Neural cell (in vitro differentiated cells): ENCODE data around the gene NOD1. TPM values are rescaled to one million over a fixed set of nuclear protein-coding genes. Genes with fewer than 3 reads are reported as not detected.

ENCODE experiments used
- H2AFZ ChIP-seq: fragments of 200-600, 300-800 bp; sonication (generic), shearing (Covaris generic); 2 replicates; pipeline ENCODE4 v1.6.0; 2014; ENCODE audit warnings: low read depth, mild to moderate bottlenecking, antibody characterized with exemption, low read length, moderate library complexity
- H3F3A ChIP-seq: fragments of 200-600 bp; shearing (Covaris generic); 2 replicates; pipeline ENCODE4 v1.6.1; 2016; ENCODE audit warnings: mild to moderate bottlenecking, moderate library complexity, mixed read lengths, antibody characterized with exemption, low read length; ENCODE audit not compliant: insufficient read depth, poor library complexity, severe bottlenecking
- H3K27ac ChIP-seq: fragments of 200-600, 300-800 bp; sonication (generic), shearing (Covaris generic); 2 replicates; pipeline ENCODE4 v1.5.1; 2014; ENCODE audit warnings: mild to moderate bottlenecking, low read length, moderate library complexity
- H3K27me3 ChIP-seq: fragments of 300-800, 200-600 bp; sonication (generic), shearing (Covaris generic); 2 replicates; pipeline ENCODE4 v1.6.0; 2014; ENCODE audit warnings: mild to moderate bottlenecking, low read depth, low read length, moderate library complexity; ENCODE audit not compliant: insufficient read depth
- H3K36me3 ChIP-seq: fragments of 300-800, 200-600 bp; sonication (generic), shearing (Covaris generic); 2 replicates; pipeline ENCODE4 v1.5.1; 2014; ENCODE audit warnings: mild to moderate bottlenecking, antibody characterized with exemption, low read length, moderate library complexity; ENCODE audit not compliant: insufficient read depth
- H3K4me2 ChIP-seq: fragments of 300-800, 200-600 bp; sonication (generic), shearing (Covaris generic); 2 replicates; pipeline ENCODE4 v1.6.0; 2014; ENCODE audit warnings: mild to moderate bottlenecking, low read length
- H3K4me3 ChIP-seq: fragments of 300-800, 200-600 bp; sonication (generic), shearing (Covaris generic); 2 replicates; pipeline ENCODE4 v1.5.1; 2014; ENCODE audit warnings: mild to moderate bottlenecking, low read length, moderate library complexity
- H3K79me2 ChIP-seq: fragments of 200-600 bp; shearing (Covaris generic); replicated peaks from 2 replicates; pipeline ENCODE4 v1.6.0; 2014; ENCODE audit warnings: mild to moderate bottlenecking, low read length, moderate library complexity; ENCODE audit not compliant: insufficient read depth
- H3K9ac ChIP-seq: fragments of 300-800, 200-600 bp; sonication (generic), shearing (Covaris generic); 2 replicates; pipeline ENCODE4 v1.6.1; 2016; ENCODE audit warnings: mild to moderate bottlenecking, low read length, mixed read lengths
- H3K9me2 ChIP-seq: fragments of 200-600 bp; shearing (Covaris generic); 2 replicates; pipeline ENCODE4 v1.6.1; 2016; ENCODE audit warnings: mild to moderate bottlenecking, low read length, mixed read lengths; ENCODE audit not compliant: insufficient read depth
- H3K9me3 ChIP-seq: fragments of 200-600, 300-800 bp; sonication (generic), shearing (Covaris generic); 2 replicates; pipeline ENCODE4 v1.6.1; 2016; ENCODE audit warnings: mild to moderate bottlenecking, mixed run types, low read length, moderate library complexity, mixed read lengths
- H4K20me1 ChIP-seq: fragments of 200-600 bp; shearing (Covaris generic); 2 replicates; pipeline ENCODE4 v1.6.1; 2016; ENCODE audit warnings: mild to moderate bottlenecking, mixed run types; ENCODE audit not compliant: insufficient read depth
- CTCF ChIP-seq: fragments of 450-650 bp; IDR thresholded peaks from 2 replicates; pipeline ENCODE4 v1.5.1; 2014; ENCODE audit warnings: antibody characterized with exemption, mild to moderate bottlenecking, moderate library complexity; ENCODE audit not compliant: poor library complexity, severe bottlenecking
- EP300 ChIP-seq: fragments of 450-650 bp; conservative IDR thresholded peaks from 2 replicates; pipeline ENCODE4 v1.6.1; 2014; ENCODE audit warnings: antibody characterized with exemption, mild to moderate bottlenecking, moderate library complexity; ENCODE audit not compliant: poor library complexity, severe bottlenecking
- EZH2 ChIP-seq: fragments of 200-600, 300-800 bp; shearing (Covaris generic), sonication (generic); IDR thresholded peaks from 2 replicates; pipeline ENCODE4 v1.6.1; 2014; ENCODE audit warnings: antibody characterized with exemption, low read length, borderline replicate concordance, mild to moderate bottlenecking; ENCODE audit not compliant: insufficient read depth, poor library complexity, severe bottlenecking
- MXI1 ChIP-seq: fragments of 450-650 bp; conservative IDR thresholded peaks from 2 replicates; pipeline ENCODE4 v1.6.1; 2014; ENCODE audit warnings: antibody characterized with exemption, mild to moderate bottlenecking; ENCODE audit not compliant: poor library complexity, severe bottlenecking
- RAD21 ChIP-seq: fragments of 450-650 bp; conservative IDR thresholded peaks from 2 replicates; pipeline ENCODE4 v1.6.1; 2014; ENCODE audit warnings: antibody characterized with exemption, mild to moderate bottlenecking, moderate library complexity
- REST ChIP-seq: IDR thresholded peaks from 2 replicates; pipeline ENCODE4 v1.6.1; 2012; ENCODE audit warnings: borderline replicate concordance
- SMC3 ChIP-seq: fragments of 450-650 bp; conservative IDR thresholded peaks from 2 replicates; pipeline ENCODE4 v1.6.1; 2014; ENCODE audit warnings: antibody characterized with exemption, mild to moderate bottlenecking, moderate library complexity; ENCODE audit not compliant: poor library complexity
- TAF1 ChIP-seq: IDR thresholded peaks from 2 replicates; pipeline ENCODE4 v1.6.1; 2012; ENCODE audit warnings: low read depth
- polyA plus RNA-seq: library from polyadenylated mRNA; depleted of rRNA; stranded (reverse); fragments of >200 nt; gene quantifications from 2 replicates; pipeline ENCODE4 v1.2.3, GENCODE V29; 2014

NOD1 gene
- polyA plus RNA-seq, 1 donor from 2014 or later: 0.43 TPM

- Histone ChIP-seq H3K9me3 (no peaks in the 10 kb centered on the region), H3K27ac (no peak overlapping the region), H3K27me3 (no peaks in the 10 kb centered on the region), H3K9ac (no peak overlapping the region), H3K79me2 (no peaks in the 10 kb centered on the region), H3K4me2 (no peak overlapping the region), H3F3A (no peaks in the 10 kb centered on the region), H3K36me3 (no peaks in the 10 kb centered on the region), H3K9me2 (no peaks in the 10 kb centered on the region), H4K20me1 (no peaks in the 10 kb centered on the region), H3K4me3 (no peak overlapping the region), H2AFZ (no peak overlapping the region)
- TF ChIP-seq CTCF (no peak), REST (no peak), TAF1 (no peak), EP300 (no peak), EZH2 (no peak), RAD21 (no peak)
These were observed 98.3 kb downstream of the NOD1 start for GRCh38 chr7:30380294-30380693.

DNA sequence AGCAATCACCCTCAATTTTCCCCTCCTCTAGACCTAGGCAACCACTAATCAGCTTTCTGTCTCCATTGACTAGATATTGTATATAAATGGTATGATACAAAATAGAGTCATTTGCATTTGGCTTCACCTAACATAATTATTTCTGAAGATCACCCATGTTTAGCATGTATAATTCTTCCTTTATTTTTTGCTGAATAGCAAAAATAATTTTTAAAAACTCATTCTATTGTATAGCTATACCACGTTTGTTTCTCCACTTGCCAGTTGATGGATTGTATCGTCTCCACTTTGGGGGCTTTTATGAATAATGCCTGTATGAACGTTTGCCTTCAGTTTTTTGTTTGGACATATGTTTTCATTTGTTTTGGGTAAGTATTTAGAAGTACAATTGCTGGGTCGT lies 98.8 kb downstream of the NOD1 start:
- Histone ChIP-seq H3K9me2 (no peaks in the 10 kb centered on the region), H4K20me1 (no peaks in the 10 kb centered on the region), H2AFZ (no peak overlapping the region), H3F3A (no peaks in the 10 kb centered on the region), H3K9me3 (no peaks in the 10 kb centered on the region), H3K27me3 (no peaks in the 10 kb centered on the region), H3K36me3 (no peaks in the 10 kb centered on the region), H3K4me3 (no peak overlapping the region), H3K27ac (no peak overlapping the region), H3K9ac (no peak overlapping the region), H3K4me2 (no peak overlapping the region), H3K79me2 (no peaks in the 10 kb centered on the region)
- TF ChIP-seq TAF1: no peak
- no peak for TF ChIP-seq RAD21
- TF ChIP-seq MXI1: no peak
- no peak for TF ChIP-seq SMC3
- TF ChIP-seq REST: no peak
